ENCODE results near the gene CEP192.

The CEP192 gene

DNA sequence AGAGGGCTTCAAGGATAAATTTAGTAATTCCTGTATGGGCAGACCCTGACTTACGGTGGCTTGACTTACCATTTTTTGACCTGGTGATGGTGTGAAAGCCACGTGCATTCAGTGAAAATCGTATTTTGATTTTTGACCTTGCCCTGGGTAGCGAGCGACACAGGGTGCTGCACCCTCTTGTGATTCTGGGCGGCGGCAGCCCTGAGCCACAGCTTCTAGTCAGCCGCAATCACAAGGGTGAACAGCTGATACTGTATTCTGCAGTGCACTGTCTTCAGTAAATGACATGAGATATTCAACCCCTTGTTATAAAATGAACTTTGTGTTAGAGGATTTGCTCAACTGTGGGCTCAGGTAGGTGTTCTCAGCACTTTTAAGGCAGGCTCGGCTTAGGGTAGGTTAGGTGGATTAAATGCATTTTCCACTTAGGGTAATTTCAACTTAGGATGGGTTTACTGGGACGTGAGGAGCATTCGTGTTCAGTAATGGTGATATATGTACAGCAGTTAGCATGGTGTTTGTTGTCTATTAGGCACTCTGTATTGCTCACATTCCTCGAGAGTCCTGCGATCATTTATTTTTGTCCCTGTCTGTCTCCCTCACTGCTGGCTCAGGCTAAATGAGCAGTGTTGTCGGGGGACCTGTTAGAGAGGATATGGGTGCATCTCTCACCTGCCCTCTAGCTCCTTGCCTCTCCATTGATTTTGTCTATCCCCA, 109.9 kb downstream of the CEP192 start:
- DNase-seq (ENCODE audit: low read depth) = no peak

DNA sequence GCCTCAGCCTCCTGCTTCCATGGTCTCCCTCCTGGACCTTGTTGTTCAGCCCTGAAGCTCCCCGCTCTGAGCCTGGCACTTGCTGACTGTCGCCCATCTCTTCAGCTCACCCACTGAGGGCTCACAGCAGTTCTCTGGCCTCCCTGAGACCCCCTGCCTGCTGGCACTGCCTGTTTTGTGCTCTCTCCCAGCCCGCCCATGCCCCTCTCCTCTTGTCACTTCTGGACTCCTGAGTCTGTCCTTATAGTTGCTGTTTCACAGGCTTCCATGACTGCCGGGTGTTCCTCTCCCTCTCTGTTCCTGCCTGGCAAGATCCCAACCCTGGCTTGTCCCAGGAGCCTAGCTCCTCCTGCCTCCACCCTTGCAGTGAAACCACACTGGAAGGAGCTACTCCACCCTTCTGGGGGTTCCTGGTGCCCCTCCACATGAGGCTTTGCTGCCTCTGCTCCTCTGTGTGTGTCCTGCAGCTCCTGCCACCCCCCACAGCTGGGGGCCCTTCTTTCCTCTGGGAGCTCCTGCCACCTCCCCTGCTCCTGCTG, 110.6 kb downstream of the CEP192 start:
- DNase-seq (ENCODE audit: low read depth) = no peak

DNA sequence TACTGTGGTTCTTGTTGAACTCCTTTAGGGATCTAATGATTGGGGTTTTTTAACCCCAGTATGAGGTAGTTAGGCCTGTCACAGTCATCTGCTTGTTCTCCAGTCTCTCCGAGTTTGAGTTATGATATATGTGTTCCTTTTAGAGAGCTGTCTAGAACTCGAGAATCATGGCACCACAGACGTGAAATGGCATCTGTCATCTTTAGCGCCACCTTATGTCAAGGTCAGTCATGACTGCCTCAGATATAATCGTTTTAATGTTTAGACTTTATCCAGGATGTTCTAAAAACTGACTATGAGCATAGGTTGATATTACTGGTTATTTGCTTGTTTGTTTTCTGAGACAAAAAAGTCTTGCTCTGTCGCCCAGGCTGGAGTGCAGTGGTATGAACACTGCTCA, 112.2 kb downstream of the CEP192 start:
- DNase-seq (ENCODE audit: low read depth) = no peak

DNA sequence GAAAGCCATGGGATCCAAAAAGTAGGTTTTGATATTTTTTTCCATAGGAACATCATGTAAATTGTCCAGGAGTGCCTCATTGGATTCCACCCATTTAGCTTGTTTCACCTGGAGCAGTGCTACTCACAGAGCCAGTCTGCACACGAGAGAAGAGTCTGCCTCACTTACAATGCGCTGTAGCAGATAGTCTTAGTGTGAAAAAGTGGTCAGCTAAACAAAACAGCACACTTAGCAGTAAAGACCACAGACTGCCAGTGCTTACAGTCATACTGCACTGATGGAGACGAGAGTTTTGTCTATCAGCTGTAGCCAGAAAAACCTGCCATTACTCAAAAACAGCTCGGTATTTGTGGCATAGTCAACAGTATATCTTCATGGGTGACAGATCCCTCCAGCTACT, 113.9 kb downstream of the CEP192 start:
- DNase-seq (ENCODE audit: low read depth) = no peak

DNA sequence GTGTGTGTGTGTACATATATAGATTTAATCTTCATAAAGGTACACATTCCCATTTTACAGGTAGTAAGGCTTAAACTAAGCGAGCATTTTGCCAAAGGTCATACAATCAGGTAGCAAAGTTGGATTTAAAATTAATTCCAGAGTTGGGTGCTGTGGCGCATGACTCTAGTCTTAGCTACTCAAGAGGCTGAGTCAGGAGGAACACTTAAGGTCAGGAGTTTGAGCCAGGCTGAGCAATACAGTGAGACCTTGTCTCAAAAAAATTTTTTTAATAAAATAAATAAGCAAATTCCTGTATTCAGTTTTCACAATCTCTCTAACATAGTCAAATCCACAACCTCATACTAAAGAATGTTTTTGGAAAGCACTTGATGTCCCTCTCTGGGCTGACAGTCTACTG, 115.9 kb downstream of the CEP192 start:
- DNase-seq (ENCODE audit: low read depth) = no peak

DNA sequence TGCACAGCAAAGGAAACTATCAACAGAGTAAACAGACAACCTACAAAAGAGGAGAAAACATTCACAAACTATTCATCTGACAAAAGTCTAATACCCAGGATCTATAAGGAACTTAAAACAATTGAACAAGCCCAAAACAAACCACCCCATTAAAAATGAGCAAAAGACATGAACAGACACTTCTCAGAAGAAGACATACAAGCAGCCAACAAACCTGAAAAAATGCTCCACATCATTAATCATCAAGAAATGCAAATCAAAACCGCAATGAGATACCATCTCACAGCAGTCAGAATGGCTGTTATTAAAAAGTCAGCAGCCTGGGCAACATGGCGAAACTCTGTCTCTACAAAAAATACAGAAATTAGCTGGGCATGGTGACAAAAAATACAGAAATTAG, 117.2 kb downstream of the CEP192 start:
- no peak for DNase-seq (ENCODE audit: low read depth)

DNA sequence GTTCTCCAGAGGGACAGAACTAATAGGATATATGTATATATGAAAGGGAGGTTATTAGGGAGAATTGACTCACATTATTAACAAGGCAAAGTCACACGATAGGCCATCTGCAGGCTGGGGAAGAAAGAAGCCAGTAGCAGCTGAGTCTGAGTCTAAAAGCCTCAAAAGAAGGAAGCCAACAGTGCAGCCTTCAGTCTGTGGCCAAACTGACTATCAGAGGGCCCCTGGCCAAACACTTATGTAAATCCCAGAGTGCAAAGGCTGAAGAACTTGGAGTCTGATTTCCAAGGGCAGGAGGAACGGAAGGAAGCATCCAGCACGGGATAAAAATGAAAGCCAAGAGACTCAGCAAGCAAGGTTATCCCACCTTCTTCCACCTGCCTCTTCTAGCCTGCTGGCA, 119.4 kb downstream of the CEP192 start:
- no peak for DNase-seq (ENCODE audit: low read depth)

DNA sequence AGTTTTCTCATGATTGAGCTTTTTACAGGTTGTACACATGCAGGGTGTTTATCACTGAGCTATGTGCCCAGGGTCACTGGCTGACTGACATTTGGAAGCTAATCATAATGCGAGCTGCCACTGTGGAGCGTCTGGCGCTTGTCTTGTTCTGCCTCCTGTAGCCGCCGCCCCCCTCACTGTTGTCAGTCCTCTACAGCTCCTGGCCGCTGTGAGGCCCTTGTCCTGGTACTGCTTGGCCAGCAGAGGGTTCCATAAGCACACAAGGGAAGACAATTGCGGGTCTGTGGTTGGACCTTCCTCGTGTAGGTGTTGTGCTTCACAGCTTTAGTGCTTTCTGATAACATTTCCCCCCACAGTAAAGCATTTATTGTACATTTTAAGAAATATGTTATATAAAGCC, 121.8 kb downstream of the CEP192 start:
- no peak for DNase-seq (ENCODE audit: low read depth)

DNA sequence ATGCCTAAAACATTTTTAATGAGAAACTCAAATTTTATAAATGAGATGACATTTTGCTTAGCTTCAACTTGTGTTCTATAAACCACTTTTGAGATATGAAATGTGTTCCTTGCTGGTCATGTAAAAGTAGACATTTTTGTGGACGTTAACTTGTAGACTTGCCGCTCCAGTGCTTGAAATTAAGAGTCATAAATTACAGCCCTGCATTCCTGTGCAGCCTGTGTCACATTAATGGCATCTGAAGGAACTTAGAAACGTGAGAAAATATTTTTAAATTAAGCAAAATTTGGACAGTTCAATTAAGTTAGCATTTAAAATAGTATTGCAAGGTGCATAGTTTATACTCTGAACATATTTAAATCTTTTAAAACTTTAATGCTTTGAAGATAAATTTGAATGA, 129.1 kb downstream of the CEP192 start:
- DNase-seq (ENCODE audit: low read depth) = no peak

DNA sequence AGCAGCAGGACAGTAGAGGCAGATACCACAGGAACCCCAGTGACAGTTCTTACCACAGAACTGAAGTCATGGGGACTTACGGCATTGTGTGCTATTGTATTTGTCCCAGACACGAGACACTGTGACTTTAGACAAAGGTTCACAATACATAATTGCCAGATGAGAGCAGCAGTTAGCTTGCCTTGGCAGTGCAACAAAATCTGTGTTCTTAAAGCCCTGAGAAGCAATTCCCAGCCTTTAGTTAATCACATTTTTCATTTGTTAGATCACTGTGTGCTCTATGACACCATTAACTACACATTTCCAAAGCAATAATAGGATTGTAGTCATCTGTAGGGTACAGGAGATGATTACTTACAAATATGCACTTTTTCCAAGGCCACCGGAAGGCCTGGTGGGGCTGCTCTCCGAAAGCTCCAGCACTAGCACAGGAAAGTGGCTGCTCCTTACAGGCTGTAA, 129.8 kb downstream of the CEP192 start:
- DNase-seq (ENCODE audit: low read depth) = no peak

DNA sequence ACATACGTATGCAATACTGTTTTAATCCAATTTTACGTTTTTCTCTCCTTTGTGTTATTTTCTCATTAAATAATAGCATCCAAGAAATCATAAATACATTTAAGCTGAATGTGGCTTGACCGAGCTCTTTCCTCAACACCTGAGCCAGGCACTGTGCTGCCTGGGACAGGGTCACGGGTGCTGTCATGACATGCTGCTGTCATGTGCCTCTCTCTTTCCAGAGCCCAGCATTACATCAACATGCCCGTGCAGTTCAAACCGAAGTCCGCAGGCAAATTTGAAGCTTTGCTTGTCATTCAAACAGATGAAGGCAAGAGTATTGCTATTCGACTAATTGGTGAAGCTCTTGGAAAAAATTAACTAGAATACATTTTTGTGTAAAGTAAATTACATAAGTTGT, 133.2 kb downstream of the CEP192 start:
- DNase-seq (ENCODE audit: low read depth) = no peak

DNA sequence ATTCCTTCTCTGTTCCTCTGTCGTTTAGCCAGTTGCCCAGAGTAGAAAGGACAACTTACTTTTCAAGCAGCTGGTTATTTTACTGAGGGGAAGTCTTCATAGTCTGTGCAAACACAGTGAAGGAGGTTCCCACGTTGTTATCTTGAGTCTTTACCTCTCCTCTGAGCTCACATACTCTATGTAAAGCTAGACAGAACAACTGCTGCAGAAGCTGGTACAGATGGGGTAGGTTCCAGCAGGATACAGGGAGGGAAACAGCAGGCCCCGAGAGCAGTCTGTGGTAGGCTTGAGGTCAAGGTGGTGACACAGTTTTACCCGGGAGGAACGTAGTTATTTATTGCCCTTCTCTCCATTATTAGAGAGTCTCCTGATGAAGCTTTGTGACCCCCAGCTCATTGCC, 134.0 kb downstream of the CEP192 start:
- DNase-seq (ENCODE audit: low read depth) = no peak

DNA sequence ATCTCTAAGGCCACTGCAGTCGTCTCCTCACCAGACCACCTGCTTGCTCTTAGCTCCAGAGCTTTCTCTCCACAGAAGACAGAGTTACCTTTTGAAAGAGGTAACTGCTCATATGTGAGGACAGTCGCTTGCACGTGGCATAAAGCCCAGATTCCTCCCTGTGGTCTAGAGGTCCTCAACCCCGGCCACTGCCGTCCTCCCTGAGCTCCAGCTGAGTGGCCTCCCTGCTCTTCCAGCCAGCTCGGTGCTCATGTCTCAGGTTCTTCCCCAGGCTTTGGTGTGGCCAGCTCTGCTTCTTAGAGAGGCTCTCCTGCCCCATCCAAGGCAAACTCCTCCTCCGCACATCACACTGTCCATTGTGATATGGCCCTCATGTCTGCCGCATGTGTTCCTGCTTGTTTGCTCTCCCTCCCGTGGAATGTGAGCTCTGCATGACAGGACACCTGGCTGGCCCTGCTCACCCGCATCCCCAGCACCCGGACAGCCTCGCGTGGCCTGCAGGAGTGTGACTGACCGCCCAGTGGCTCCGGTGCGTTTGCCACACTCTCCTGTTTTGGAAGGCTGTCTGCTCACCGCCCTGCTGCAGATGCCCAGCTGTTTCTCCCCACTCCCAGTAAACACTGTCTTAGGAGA, 135.9 kb downstream of the CEP192 start:
- DNase-seq (ENCODE audit: low read depth) = no peak

DNA sequence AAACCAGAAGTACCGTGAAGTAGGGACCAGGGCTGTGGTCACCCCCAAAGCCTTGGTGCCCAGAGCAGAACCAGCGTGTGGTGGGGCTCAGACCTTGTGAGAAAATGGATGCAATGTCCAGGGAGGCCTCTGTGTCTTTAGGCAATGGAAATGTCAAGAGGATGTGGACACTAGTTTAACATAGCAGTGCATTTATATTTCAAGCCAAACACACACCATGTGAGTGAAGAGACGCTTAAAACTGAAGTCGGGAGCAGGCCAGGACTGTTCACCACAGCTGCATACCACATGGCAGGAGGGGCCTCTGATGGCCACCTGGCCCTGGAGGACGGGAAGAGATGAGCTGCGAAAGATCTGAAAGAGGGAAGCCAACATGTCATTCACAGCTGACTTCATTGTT, 140.1 kb downstream of the CEP192 start:
- no peak for DNase-seq (ENCODE audit: low read depth)

DNA sequence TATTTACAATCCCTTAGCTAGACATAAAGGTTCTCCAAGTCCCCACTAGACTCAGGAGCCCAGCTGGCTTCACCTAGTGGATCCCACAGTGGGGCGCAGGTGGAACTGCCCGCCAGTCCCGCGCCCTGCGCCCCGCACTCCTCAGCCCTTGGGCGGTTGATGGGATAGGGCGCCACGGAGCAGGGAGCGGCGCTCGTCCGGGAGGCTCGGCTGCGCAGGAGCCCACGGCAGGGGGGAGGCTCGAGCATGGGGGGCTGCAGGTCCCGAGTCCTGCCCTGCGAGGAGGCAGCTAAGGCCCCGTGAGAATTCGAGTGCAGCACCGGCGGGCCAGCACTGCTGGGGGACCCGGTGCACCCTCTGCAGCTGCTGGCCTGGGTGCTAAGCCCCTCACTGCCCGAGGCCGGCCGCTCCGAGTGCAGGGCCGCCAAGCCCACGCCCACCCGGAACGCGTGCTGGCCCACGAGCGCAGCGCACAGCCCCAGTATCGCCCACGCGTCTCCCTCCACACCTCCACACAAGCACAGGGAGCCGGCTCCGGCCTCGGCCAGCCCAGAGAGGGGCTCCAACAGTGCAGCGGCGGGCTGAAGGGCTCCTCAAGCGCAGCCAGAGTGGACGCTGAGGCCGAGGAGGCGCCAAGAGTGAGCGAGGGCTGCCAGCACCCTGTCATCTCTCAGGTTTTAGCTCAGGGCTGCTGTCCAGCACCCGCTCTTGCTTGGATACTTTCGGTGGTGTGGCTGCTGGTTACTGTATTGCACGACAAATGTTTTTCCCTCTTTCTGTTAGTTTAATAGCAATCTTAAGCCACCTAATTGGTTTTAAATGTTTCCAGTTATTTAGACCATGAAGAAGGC, 143.6 kb downstream of the CEP192 start:
- no peak for DNase-seq (ENCODE audit: low read depth)

DNA sequence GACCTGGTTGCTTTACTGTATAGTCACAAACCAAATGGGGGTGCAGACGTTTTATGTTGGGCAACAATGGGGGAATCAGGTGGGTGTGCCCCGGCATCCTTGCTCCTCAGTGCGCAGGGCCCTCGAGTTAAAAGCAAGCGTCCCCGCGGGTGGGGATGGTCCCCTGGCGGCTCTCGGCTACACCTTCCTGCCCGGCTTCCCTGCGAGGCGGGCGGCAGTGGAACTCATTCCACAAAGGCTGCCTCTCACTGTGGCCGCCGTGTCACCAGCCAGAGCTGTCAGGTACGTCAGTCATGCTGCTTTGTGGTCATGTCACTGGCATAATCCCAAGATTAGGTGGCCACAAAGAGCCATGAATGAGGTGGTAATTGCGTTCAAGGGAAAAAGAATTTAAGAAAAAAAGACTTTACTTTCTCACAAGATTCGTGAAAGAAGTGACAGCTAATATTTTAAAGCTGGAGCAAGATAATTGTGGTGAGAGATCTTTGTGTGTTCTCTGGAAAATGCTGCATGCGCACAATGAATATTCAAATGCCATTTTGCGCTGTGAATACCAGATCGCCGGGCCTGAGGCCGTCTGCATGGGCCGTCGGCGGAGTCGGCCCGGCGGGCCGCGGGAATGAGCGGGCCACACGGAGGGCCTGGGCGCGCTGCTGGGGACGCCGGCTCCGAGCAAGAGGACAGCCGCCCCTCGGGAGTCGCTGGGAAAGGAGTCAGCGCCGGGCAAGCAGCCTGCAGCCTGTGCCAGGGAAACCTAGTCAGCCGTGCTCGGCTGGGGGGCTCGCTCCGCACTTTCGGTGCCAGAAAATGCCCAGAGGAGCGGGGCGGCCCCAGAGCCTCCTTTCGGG, 145.1 kb downstream of the CEP192 start:
- DNase-seq (ENCODE audit: low read depth) = peak; percentile 40

DNA sequence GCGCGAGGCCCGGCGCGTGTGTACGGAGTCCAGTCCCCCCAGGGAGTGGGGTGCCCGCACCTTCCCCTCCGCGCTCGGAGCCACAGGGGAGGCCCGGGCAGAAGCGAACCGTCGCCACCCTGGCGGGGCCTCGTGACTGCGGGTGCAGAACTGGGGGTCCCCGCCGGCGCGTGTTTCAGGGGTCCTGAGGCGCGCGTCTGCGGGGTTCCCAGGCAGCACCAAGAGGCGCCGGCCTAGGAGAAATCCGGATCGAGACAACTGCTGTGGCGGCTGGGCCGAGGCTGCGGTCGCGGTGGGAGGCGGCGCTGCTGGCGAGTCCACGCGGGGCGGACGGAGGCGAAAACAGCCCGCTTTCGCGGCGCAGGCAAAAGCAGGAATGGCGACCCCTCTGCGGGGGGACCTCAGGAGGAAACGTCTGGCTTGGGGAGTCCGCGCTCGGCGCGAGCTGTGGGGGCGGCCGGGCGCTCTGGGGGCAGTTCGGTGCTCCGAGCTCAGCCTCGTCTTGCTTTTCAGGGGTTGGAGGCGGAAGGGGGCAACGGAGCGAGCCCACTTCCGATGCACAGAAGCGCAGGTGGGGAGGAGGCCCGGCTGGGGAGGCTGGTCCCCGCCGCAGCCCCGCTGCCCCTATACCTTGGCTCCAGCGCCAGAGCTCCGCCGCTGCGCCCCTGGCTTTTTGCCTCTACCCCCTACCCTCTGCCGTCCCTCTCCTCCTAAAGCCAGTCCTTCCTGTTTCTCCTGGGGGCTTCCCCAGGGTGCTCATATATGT, 145.9 kb downstream of the CEP192 start:
- DNase-seq (ENCODE audit: low read depth) = no peak

DNA sequence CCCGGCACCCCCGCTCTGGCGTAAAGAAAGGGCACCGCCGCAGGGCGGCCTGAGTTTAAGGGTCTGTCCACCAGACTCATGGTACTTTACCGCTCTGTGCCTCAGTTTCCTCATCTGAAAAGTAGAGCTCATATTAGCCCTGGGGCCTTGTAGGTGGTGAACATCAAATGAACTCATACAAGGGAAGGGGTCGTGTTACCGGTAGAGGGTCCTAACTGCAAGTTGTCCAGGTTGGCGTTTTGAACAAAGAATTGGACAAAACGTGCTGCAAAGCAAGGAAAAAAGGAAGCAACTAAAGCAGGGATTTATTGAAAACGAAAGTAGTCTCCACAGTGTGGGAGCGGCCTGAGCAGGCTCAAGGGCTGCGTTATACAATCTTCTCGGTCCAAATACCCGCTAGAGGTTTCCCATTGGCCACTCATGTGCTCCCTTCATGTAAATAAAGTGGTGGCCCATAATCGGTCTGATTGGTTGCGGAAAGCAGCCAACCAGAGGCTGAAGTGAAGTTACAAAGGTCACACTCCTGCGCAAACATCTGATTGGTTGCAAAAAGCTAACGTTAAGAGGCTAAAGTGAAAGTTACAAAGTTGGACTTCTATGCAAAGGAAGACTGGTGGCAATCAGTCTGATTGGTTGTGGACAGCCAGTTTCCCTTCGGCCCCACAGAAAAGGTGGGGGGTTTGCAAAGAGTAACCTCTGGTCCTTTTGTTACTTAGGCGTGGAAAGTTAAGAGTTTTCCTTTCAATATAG, 146.7 kb downstream of the CEP192 start:
- peak; percentile 59 for DNase-seq (ENCODE audit: low read depth)

DNA sequence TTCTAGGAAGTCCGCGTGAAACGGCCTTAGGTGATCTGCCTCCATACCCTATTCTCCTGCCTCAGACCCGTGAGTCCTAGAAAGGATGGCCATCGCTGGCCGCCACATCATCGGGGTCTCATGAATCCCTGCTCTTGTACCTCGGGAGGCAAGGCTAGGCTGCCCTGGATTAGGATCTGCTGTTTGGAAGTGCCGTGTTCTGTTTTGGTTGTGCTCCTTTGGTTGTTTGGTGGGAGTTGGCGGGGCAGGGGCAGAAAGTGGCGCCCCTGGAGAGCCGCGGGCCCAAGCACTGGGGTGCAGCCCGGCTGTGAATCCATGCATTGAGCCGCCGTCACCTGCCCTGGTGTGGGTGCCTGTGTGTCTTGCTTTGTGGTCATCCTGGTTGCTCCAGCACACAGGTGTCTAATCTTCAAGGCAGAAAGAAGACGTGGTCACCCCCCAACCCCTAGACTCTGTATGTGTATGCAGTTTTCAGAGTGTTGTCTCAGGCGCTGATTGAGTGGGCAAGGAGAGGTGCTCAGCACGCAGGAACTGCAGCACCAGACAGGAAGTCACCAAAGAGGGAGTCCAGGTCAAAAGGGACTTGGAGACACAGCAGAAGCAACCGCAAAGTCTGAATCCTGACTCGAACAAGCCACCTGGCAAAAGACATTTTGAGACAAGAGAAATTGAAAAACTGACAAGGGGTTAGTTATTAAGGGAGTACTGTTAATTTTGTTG, 147.4 kb downstream of the CEP192 start:
- no peak for DNase-seq (ENCODE audit: low read depth)

Data from T follicular helper cell (primary cell).